Adipose tissue (tissue), 3 donors: Measurements from ENCODE around the gene CKM. TPM values are rescaled to one million over a fixed set of nuclear protein-coding genes. Genes with fewer than 3 reads are reported as not detected.
"Not testable (repeated sequence)": the region's sequence is repeated elsewhere in the genome, so short reads cannot be mapped to it uniquely, and the experiment has no call there.

Experiments
- H3K27ac ChIP-seq: one replicate; pipeline ENCODE4 v1.5.1; 2013; ENCODE audit warnings: low read depth, low read length
- WGBS, 3 donors: extraction: QIAGEN DNeasy Blood & Tissue Kit; methylation state at CpG; one replicate each; pipeline ENCODE4 v1.1.7; 2013; 5-methylcytosine and 5-hydroxymethylcytosine counted together
- polyA plus RNA-seq, 3 donors: library from polyadenylated mRNA; stranded (reverse); fragments of 200-250 nt; gene quantifications; one replicate each; pipeline ENCODE4 v1.2.3, GENCODE V29; 2013
- donor health status: healthy with polysubstance abuse.
- donor health status: Bipolar disorder and iron deficiency.
- donor health status: healthy.

CKM gene
- polyA plus RNA-seq, 3 donors: 2.9 to 12.5 (median 9.2) TPM

DNA sequence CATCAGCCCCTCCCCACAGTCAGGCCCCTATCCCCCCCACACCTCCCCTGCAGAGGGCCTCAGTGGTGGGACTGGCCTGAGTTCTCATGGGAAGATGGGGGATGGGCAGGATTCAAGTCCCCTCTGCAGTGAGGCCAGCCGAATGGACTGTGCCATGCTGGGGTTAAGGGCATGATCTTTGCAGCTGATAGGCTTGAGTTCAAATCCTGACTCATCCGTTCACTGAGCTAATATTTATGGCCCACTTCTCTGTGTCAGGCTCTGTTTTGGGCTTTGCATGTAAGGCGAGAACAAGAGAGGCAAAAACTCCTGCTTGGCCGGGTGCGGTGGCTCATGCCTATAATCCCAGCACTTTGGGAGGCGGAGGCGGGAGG is 51.0 kb downstream of the CKM start:
- 77 to 81% (median 78%) methylated on average over 7 of the region's 7 CpGs for WGBS, 3 donors
- H3K27ac ChIP-seq: no peak overlapping the region

DNA sequence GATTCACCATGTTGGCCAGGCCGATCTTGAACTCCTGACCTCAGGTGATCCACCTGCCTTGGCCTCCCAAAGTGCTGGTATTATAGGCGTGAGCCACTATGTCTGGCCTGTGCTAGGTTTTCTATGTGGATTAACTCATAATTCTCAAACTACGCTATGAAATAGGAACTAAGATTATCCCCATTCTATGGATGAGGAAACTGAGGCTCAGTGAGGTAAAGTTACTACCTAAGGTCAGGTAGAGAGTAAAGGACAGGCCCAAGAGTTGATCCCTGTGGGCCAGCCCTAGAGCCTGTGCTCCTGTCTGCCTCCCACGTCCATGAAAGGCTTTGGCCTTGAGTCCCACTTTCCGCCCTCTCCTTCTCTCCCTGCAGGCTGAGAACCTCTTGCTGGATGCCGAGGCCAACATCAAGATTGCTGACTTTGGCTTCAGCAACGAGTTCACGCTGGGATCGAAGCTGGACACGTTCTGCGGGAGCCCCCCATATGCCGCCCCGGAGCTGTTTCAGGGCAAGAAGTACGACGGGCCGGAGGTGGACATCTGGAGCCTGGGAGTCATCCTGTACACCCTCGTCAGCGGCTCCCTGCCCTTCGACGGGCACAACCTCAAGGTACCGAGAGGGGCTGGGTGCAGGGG is 51.5 kb downstream of the CKM start:
- 87 to 91% (median 90%) methylated on average over 21 of the region's 21 CpGs for WGBS, 3 donors
- H3K27ac ChIP-seq: no peak overlapping the region

DNA sequence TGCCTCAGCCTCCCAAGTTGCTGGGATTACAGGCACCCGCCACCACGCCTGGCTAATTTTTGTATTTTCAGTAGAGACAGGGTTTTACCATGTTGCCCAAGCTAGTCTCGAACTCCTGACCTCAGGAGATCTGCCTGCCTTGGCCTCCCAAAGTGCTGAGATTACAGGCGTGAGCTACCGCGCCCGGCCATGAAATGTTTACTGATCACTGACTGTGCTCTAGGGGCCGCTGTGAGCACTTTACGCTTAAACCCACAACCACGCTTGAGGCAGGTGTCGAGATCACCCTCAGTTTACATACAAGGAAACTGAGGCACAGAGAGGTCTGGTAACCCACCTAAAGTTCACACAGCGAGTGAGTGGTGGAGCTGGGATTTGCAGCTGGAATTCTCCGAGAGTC is 52.7 kb downstream of the CKM start:
- H3K27ac ChIP-seq: not testable (repeated sequence)
- WGBS, 3 donors: 91 to 97% (median 96%) methylated on average over 13 of the region's 13 CpGs

DNA sequence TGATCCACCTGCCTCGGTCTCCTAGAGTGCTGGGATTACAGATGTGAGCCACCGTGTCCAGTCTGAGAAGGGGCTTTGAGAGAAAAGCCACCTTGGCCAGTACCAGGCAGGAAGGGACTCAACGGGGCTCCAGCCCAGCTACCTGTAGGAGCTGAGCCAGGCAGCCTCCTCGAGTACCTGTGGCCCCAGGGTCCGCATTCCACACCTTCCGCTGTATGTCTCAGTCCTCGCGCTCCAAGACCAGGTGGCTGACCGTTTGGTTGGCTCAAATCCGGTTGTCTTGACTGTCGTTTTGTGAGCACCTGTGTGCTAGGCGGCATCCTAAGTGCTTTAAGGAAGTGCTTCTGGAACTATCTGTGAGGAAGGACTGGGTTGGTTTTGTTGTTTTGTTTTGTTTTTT is 55.4 kb downstream of the CKM start:
- H3K27ac ChIP-seq: no peak overlapping the region
- WGBS, 3 donors: 88 to 95% (median 94%) methylated on average over 12 of the region's 12 CpGs

DNA sequence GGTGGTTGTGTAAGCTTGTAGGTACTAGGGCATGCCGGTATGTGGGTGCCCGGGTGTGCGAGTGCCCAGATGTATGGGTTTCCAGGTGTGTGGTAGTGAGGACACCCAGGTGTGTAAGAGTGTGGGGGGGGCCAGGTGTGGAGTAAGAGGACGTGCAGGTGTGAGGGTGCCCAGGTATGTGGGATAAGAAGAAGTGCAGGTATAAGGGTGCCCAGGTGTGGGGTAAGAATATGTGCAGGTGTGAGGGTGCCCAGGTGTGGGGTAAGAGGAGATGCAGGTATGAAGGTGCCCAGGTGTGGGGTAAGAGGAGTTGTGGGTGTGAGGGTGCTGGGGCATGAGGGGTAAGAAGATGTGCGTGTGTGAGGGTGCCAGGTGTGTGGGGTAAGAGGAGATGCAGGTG is 57.3 kb downstream of the CKM start:
- WGBS, 3 donors: 90 to 91% (median 91%) methylated on average over 5 of the region's 5 CpGs
- H3K27ac ChIP-seq: no peak overlapping the region

DNA sequence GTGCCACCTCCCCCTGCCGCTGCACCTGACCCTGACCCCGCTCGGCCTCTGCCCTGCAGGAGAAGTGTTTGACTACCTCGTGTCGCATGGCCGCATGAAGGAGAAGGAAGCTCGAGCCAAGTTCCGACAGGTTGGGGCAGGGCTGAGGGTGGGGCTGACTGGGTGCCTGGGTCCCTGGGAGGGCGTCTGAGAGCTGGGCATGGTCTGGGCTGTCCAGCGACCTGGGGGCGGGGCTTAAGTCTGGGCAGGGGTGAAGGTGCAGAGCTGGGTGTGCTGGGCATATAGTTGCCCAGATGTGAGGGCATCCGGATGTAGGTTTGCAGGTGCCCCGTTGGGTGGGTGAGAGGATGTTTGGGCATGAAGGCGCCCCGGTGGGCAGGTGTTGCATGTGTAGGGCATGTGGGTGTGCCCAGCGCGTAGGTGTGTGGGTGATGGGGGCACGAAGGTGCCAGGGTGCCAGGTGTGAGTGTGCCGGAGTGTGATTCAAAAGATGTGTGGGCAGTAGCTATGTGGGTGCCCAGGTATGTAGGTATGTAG is 57.8 kb downstream of the CKM start:
- 91 to 93% (median 93%) methylated on average over 19 of the region's 19 CpGs for WGBS, 3 donors
- no peak overlapping the region for H3K27ac ChIP-seq

DNA sequence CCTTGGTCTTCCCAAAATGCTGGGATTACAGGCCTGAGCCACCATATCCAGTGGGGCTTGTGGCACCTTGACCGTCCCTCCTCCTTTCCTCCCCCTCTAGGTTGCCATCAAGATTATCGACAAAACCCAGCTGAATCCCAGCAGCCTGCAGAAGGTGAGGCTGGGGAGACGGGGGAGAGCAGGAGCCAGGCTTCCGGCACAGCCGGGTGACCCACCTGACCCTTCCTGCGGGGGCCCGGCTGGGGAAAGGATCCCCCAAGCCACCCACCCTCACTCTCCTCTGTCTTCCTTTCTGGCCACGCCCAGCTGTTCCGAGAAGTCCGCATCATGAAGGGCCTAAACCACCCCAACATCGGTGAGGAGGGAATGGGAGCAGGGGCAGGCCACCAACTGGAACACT is 59.7 kb downstream of the CKM start:
- WGBS, 3 donors: 92 to 94% (median 92%) methylated on average over 11 of the region's 11 CpGs
- no peak overlapping the region for H3K27ac ChIP-seq

DNA sequence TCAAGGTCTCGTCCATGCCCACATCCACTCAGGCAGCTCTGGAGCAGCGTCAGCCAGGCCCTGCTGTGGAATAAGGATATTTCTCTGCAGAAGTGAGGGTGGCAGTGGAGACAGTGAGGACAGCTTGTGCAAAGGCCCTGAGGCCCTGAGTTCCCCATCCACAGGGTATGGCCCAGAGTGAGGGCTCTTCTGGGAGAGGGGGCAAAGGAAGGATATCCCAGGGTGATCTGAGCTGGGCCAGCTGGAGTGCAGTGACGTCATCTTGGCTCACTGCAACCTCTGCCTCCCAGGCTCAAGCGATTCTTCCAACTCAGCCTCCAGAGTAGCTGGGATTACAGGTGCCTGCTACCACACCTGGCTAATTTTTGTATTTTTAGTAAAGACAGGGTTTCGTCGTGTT is 60.1 kb downstream of the CKM start:
- WGBS, 3 donors: 88 to 92% (median 88%) methylated on average over 6 of the region's 6 CpGs
- H3K27ac ChIP-seq: no peak overlapping the region

DNA sequence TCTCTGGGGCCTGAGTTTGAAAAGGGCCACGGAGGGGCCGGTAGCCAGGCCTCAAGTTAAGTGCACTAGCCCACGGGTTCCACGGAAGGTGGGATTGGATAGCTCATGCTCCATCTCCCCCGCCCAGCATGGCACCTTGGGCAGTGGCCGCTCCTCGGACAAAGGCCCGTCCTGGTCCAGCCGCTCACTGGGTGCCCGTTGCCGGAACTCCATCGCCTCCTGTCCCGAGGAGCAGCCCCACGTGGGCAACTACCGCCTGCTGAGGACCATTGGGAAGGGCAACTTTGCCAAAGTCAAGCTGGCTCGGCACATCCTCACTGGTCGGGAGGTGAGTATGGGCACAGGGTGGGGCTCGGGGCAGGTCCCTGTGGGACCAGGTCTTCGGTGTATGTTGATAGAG is 63.8 kb downstream of the CKM start:
- 96 to 98% (median 96%) methylated on average over 18 to 19 of the region's 19 CpGs for WGBS, 3 donors
- no peak overlapping the region for H3K27ac ChIP-seq

DNA sequence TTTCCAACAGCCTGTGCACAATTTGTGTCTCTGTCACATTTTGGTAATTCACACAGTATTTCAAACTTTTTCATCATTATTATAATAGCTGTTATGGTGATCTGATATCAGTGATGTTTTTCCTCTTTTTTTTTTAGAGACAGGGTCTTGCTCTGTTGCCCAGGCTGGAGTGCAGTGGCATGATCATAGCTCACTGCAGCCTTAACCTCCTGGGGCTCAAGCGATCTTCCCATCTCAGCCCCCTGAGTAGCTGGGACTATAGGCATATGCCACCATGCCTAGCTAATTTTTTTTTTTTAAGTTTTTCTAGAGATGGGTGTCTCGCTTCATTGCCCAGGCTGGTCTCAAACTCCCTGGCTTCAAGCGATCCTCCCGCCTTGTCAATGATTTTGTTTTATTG is 65.8 kb downstream of the CKM start:
- WGBS, 3 donors: 97 to 100% (median 98%) methylated on average over 4 of the region's 4 CpGs
- H3K27ac ChIP-seq: no peak overlapping the region

Other genes with a start within 250 kb of the CKM start
- gene ZNF296, start 246.4 kb downstream of the CKM start, polyA plus RNA-seq: under 1 TPM; 0.22 to 0.48 (median 0.45) TPM
- 10 to 100 TPM; 12.4 to 29.6 (median 19.3) TPM for gene GEMIN7, start 243.6 kb downstream of the CKM start, polyA plus RNA-seq
- gene PPP1R37, start 229.7 kb downstream of the CKM start, polyA plus RNA-seq: 10 to 100 TPM; 15.4 to 17.5 (median 16.9) TPM
- gene NKPD1, start 161.9 kb downstream of the CKM start, polyA plus RNA-seq: under 1 TPM; 0.04 to 0.11 (median 0.05) TPM
- 10 to 100 TPM; 25.0 to 43.9 (median 31.7) TPM for gene TRAPPC6A, start 144.6 kb downstream of the CKM start, polyA plus RNA-seq
- gene BLOC1S3, start 144.1 kb downstream of the CKM start, polyA plus RNA-seq: 1 to 10 TPM; 3.5 to 4.0 (median 3.9) TPM
- gene EXOC3L2, start 77.5 kb downstream of the CKM start, polyA plus RNA-seq: 1 to 10 TPM; 1.1 to 5.0 (median 1.7) TPM
- gene MARK4, start 71.6 kb downstream of the CKM start, polyA plus RNA-seq: 10 to 100 TPM; 10.8 to 18.7 (median 14.7) TPM
- gene KLC3, start 17.9 kb upstream of the CKM start, polyA plus RNA-seq: 1 to 10 TPM in 1 of 3 donors, under 1 TPM in 1, not detected in 1; 0.18 to 3.2 TPM
- 1 to 10 TPM; 5.6 to 9.1 (median 7.3) TPM for gene ERCC2, start 47.7 kb upstream of the CKM start, polyA plus RNA-seq
- 10 to 100 TPM; 11.1 to 36.5 (median 14.5) TPM for gene PPP1R13L, start 82.2 kb upstream of the CKM start, polyA plus RNA-seq
- 1 to 10 TPM; 1.5 to 6.3 (median 2.3) TPM for gene POLR1G, start 83.8 kb upstream of the CKM start, polyA plus RNA-seq
- 10 to 100 TPM; 31.0 to 63.9 (median 59.5) TPM for gene ERCC1, start 101.0 kb upstream of the CKM start, polyA plus RNA-seq
- 100 to 1,000 TPM in 2 of 3 donors, 10 to 100 TPM in 1; 11.9 to 650 (median 341) TPM for gene FOSB, start 145.1 kb upstream of the CKM start, polyA plus RNA-seq
- gene RTN2, start 174.2 kb upstream of the CKM start, polyA plus RNA-seq: 1 to 10 TPM; 4.9 to 7.6 (median 6.4) TPM
- 1 to 10 TPM in 1 of 3 donors, under 1 TPM in 2; 0.62 to 3.7 (median 0.71) TPM for gene PPM1N, start 175.6 kb upstream of the CKM start, polyA plus RNA-seq
- 10 to 100 TPM; 14.9 to 93.0 (median 78.0) TPM for gene VASP, start 184.6 kb upstream of the CKM start, polyA plus RNA-seq